Mesenteric fat pad (tissue), 1 donor: ENCODE measurements around the gene CDH16. TPM values are rescaled to one million over a fixed set of nuclear protein-coding genes. Genes with fewer than 3 reads are reported as not detected.

ENCODE experiments used
- DNase-seq: peaks from one replicate; pipeline ENCODE4 v3.0.0-alpha.2; 2020; ENCODE audit warnings: low spot score
- total RNA-seq: library from RNA; stranded (reverse); fragmentation: NEBNext Ultra II Directional; extraction: Animal tissue kit (Norgen Biotek cat#: 25700); gene quantifications from one replicate; pipeline ENCODE4 v1.2.1, GENCODE V29; 2021
- donor health status: DM: yes; HTN: yes; CAD: no.

Gene CDH16
- total RNA-seq, 1 donor from 2014 or later = not detected

DNA sequence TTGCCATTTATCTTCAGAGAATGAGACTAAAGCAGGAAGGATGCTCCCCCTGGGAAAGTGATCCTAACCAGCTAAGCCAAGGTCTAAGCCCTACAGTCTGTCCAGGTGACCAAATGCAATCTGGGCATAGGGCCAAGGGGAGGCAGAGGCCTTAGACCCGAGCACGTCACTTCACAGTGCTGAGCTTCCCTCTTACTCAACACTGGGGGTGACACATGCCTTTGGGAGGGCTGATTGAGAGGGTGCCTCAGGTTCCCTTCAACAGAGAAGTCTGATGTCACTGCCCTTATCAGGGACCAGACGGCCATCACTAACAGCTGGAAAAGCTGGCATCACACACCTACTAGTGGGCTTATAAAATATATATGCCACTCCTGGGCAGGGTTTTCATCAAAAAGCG is 11.5 kb upstream of the CDH16 start:
- no peak for DNase-seq

DNA sequence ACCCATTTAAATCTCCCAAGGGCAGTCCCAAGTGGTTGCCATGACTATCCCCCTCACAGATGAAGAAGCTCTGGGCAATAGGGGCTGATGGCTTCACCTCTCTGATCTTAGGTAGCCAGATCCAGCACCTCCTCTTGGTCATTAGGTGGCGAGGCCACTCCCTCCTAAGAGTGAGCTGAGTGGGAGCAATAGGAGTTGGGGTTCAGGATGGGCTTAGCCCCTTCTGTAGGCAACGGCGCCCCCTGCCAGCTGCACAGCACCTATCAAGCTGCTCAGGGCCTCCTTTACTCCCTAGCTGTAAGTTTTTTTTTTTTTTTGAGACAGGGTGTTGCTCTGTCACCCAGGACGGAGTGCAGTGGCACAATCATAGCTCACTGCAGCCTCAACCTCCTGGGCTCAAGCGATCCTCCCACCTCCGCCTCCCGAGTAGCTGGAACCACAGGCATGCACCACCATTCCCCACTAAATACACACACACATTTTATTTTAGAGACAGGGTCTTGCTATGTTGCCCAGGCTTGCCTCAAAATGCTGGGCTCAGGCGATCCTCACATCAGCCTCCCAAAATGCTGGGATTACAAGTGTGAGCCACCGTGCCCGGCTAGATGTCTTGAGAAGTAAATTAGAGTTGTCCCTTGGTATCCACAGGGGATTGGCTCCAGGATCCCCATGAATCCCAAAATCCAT is 10.2 kb upstream of the CDH16 start:
- DNase-seq = no peak

DNA sequence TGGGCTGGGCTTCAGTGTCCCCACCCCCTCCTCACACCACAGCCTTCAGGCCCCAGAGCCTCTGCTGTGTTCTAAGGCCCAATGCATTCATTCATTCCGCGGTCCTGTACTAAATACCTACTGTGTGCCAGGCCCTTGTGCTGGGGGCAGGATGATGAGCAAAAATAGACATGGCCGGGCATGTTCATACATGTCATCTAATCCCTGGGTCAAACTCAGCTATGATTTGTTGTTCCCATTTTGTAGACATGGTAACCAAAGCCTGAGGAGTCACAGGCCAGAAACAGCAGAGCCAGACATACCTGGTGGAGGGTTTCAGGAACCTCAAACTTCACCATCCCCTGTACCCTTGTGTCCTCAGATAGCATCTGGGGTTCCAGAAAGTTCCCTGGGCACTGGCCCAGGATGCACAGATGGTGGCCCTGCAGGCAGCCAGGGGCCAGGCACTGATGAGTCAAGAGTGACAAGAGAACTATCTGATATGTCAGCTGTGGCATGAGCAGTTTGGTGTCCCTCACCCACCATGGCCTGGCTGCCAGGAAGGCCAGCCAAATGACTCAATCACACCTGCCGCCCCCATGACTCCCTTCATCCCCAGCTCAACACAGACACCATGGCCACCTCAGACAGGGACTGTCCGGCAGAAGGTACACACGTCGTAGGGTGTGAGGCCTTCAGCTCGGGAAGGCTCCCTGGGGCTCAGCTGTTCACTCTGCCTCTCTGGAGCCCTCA is 9.4 kb upstream of the CDH16 start:
- DNase-seq = no peak

DNA sequence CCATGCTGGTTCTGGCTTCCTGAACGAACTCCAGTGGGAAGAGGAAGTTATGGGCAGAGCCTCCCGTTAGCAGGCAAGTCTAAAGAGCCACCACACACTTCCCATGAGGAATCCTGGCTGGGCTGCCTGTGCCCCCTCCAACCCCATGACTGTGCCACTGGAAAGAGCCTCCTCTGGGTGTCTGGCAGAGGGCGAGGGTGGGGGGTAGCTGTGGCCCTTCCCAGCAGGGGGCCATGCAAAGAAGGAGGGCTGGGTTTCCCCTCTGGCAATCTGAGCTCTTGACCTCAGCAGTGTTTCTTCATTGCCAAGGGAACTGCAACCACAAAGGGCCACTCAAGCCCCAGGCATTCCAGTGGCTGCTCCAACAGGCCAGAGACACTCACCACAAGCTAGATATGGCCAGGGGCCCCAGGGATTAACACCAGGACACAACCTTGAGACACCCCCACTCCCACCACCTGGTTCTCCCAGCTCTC is 8.3 kb upstream of the CDH16 start:
- DNase-seq = no peak

DNA sequence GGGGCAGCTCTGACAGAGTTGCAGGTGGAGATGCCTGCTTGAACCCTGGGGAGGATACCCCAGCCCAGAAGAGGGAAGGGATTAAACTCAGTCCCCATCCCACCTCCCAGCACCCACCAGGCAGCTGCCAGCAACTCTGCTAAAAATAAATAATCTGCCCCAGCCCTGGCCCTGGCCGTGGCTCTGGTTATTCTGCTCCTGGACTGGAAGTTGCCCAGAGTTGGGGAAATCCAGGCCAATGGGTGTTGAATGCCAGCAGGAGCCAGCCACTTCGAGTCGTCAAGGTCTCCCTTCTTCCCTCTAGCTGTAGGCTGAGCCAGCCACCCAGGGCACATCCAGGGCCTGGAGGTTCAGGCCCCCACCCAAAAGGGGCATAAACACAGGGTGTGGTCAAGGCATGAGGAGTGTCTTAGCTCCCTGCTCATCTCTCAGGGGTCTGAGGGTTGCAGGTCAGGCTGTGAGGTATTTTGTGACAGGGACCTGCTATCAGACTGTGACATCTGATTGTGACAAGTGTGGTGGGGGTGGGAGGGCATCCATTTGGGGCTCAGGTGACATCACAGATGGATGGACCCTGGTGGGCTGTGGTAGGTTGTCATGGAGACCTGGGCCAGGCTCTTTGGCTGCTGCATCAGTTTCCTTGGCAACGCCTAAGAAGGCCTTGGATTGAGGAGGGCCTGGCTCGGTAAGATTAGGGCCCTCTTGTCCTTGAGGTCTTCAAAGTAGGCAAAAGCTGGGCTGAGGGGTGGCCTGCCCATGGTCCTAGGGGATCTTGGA is 7.7 kb upstream of the CDH16 start:
- no peak for DNase-seq

DNA sequence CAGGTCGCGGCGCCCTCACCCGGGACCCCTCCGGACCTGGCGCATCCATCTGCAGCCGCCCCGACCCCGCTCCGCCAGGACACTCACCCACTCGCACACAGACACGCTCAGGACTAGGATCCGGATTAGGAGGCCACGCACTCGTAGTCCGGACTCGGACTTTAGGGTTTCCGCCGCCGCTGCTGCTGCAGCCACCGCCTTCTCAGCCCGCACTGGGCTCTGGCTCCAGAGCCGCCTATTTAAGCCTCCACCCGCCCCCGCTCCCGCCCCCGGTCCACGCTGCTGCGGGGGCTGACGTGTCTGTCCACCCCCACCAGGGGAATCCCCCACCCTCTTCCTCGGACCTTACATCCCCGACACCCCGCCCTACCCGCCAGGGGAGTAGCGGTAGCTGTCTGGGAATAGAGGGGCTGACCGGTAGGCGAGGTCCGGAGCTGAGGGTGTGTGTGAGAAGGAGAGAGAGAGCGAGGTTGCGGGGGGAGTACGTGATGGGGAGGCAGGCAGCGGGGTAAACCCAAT is 6.7 kb upstream of the CDH16 start, which contains the start of gene RRAD:
Gene RRAD (minus strand): TSS at position 214 of the 519 bp plus-strand sequence. CDS start 356 bp downstream, outside the sequence.
- no peak for DNase-seq

DNA sequence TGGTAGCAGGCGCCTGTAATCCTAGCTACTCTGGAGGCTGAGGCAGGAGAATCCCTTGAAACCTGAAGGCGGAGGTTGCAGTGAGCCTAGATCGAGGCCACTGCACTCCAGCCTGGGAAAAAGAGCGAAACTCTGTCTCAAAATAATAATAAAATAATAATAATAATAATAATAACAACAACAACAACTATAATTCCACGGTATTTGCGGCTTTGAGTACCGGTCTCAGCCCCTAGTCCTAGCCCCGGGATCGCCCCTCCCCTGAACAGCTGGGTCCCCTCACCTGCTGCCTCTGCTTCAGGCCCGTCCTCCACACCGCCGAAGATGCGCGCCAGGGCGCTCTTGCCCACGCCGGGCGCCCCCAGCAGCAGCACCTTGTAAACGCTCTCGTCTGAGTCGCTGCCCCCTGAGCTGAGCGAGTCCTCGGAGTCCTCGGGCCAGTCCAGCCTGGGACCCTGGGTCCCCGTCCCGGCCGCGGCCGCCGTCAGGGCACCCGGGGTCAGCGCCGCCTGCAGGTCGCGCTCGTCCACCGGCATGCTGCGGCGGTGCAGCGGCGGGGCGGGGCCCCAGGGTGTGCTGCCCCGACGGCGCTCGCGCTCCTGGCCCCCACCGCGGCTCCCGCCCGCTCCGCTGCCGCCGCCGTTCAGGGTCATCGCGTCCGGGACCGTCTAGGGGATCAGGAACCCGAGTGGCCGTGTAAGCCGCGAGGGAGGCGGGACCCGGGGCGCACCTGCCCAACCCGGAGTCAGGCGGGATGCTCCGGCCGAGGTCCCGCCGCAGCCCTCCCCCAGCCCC is 6.0 kb upstream of the CDH16 start:
- DNase-seq = no peak

DNA sequence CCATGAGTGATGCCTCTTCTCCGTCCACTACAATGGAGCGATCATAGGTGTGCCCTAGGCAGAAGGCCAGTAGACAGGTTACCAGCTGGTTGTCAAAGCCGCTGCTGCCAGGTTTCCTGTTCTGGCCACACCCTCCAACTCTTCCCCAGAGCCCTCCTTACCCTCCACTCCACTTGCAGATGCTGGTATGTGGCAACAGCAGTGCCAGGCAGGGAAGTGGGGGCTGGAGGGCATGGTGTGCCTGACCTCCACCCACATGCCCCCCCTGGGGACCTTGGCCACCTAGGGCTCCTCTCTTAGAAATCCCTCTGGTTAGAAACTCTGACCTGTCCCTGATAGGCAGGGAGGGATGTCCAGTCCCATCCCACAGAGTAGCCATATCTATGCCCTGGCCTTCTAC is 5.2 kb upstream of the CDH16 start:
- DNase-seq = no peak

DNA sequence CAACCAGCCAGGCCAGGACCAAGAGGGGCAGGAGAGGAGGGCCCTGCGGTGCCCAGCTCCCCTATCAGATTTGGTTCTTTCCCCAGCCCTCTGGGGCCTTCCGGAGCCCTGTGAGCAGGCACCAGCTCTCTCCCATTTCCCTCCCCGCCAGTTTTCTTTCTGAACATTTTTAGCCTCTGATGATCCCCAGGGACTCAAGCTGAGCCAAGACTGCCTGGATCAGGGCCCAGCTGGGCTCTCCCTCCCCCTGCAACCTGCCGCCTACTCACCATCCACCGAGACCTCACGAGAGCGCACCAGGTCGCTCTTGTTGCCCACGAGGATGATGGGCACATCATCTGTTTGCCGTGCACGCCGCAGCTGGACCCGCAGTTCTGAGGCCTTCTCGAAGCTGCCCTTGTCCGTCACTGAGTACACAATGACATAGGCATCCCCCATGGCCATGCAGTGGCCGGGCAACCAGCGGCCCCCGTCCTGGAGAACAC is 4.6 kb upstream of the CDH16 start:
- no peak for DNase-seq

DNA sequence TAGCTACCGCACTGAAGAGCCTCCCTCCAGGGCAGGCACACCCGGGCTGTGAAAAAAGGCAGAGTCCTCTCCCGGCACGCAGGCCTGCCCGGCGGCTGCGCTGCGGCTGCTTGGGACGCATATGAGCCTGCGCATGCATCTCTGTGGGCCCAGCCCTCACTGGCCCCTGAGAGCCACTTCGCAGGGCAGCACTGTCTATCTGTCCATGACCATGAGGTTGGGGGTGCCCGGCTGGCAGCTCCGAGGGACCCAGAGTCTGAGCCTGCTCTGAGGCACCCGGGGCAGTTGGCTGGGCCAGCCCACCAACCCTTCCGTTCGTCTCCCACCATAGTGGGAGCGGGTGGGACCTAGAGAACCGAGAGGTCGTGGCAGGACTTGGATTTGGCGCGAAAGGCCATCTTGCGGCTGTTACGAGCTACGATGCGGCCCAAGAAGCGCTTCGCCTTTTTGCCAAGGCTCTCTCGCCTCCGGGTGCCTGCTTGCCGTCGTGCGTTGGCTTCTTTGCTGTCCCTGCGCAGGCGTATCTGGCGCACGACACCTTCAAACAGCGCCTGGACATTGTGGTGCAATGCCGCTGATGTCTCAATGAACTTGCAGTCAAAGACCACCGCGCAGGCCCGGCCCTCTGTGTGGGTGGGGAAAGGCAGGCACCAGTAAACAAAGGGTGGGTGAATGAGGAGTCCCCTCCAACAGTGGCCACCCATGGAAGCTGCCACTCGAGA is 3.2 kb upstream of the CDH16 start:
- no peak for DNase-seq

DNA sequence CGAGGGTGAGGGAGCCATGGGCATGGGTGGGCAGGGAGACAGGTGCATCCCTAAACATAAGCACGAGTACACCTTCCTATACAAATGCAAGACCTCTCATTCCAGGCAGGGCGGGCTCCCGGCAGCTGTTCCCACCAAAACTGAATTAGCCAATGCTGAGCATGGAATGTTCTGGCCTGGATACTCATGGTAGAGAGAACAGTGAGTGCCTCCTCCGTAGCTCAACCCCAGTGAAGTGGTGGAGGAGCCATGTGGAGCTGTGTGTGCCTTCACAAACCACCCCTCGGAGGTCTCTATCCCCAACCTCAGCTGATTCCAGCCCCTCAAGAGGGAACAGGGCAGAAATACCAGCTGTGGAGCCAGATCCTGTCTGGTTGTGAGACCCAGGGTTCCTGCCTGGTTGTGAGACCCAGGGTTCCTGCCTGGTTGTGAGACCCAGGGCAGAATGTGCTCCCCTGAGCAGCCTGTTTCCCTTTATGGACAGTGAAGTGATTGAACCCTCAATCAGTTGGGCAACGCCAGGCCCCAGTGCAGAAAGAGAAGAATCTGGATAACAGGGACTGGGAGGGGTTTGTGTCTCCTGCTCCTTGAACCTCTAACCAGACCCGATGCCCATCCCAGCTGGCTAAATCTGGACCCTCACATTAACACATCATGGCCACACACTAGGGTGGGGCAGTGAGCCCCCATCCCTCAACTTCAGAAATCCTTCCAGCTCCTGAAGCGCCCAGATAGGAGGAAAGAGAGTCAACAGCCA is 2.4 kb upstream of the CDH16 start:
- DNase-seq = no peak

DNA sequence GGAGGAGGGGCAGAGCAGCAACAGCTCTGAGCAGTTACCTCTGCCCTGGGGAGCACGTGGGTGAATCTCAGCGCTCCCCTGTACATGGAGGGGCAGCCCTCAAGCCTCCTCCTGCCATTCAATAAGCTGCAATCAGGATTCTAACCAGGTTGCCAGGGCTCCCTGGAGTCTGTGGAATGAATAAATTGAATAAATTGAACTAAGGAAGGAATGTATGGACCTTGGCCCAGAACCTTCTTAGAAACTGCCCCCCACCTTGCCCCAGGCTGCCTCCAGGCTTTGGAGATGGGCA is 1.6 kb upstream of the CDH16 start:
- DNase-seq = no peak

DNA sequence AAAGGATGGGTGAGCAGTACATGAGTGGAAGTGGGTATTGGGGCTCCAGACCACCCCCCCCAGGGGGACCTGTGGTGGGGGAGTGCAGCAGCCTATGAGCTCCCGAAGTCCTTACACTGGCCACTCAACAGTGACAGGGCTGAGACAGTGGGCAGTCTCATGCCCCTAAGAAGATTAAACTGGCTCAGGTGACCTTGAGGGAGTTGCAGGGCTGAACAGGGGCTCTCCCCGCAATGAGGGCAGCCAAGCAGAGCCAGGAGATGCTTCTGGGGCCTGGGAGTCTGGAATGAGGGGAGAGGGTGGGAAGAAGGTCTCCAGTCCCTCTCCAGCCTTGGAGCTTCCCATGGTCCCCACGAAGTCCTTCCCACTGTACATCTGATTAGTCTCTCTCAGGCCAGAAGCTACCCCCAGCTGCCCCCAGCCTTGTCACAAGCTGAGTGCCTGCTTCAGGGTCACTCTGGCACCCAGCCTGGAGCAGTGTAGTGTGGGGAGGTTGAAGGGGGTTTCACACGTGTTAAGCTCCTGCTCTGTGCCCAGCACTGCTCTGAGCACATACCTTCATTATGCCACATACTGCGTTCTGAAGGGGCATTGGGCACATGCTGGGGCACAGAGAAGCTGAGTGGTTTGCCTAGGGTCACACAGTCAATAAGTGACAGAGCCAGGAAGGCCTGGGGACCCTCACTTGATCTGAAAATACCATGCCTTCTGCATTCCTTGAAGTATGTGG is 1.0 kb upstream of the CDH16 start:
- DNase-seq = no peak

DNA sequence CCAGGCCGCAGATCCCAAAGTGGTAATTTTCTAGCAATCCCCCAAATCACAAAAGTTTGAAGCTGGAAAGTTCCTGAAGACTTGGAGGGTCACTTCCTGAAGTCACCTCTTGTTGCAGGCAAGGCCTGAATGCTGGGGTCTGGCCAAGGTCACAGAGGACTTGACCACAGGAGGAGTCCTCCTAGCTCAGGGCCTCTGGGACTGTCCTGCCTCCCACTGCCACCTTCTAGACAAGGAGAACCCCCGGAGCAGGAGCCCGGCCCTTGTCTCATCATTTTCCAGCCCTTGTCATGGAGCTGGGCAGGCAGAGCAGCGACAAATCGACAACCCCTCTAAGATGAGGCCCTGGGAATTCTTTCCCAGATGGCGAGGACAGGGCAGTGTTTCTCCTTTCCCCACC is 330 bp downstream of the CDH16 start:
- DNase-seq = no peak

DNA sequence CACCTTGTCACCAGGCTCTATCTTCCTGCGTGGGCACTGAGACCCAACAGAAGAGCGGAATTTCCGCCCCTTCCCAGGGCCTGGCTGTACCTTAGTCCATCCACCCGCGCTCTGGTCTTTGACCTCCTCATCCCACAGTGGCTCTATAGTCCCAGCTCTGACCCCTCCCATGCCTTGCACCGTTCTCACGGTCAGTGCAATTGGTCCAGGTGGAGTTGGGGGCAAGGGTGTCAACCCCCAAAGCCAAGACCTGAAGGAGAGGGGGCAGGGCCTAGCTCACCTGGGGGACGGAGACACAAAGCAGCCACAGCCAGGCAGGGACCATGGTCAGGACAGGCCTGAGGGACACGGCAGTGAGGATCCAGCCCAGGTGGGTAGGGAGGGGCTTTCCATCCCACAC is 944 bp downstream of the CDH16 start:
- DNase-seq = no peak

DNA sequence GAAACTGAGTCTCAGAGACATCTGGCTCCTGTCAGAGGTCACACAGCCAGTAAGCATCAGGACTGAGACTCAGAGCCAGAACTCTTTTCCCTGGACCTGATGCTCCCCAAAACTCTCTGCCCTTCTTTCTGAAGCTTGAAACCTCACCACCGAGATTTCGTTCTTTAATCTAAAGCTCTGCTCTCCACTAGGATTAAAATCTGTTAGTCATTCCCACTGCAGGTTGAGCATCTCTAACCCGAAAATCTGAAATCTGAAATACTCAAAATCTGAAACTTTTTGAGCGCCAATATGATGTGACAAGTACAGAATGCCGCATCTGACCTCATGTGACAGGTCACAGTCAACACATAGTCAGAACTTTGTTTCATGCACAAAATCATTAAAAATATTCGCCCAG is 2.2 kb downstream of the CDH16 start:
- no peak for DNase-seq

DNA sequence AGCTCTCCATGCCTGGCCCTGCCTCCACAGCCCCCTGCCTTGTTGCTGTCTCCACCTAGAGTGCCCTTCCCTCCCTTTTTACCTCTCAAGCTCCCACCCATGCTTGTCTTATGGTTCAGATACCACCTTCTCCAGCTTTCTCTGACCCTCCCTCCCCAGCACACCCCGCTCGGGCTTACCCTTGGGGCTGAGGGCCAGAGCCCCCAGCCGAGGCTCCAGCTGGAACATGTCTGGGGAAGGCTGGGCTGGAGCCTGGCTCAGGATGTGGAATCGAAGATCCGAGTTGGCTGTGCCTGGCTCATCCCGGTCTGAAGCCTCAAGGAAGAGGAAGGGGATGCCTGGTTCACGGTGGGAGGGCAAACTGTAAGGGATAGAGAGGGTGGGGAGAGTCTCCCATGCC is 3.6 kb downstream of the CDH16 start:
- DNase-seq = no peak

DNA sequence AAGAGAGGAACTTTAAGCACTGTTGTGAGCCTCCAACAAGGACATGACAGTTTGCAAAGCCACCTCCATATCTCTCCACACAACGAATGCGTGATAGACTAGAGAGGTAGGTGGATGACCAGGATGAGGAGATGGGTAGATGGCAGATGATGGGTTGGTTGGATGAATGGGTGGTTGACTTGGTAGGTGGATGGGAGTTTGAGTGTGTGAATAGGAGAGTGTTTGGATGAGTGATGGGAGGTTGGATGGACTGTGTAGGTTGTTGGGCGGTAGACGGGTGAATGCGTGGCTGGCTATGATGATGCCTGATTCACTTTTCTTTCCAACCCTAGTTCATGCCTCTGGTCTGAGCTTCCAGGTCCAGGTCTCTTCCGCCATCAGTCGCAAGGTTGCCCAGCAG is 4.1 kb downstream of the CDH16 start:
- no peak for DNase-seq

DNA sequence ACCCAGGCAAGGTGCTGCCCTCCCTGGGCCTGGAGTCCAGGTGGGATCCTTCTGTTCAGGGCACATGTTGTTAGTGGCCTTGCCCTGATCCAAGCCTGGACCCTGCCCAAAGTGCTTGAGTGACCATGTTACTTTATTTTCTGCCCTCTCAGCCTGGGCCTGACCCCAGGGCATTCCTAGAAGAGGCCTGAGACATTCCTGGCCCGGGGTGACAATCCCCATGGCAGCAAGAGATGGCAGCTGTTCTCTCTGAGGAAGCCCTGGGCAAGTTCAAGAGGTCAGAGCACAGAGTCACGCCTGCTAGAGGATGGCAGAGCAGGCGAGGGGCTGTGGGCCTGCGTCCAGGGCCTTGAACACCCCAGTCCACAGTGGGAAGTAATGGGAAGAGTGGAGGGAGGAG is 5.0 kb downstream of the CDH16 start:
- DNase-seq = no peak
